Peyer's patch (tissue), 4 donors: ENCODE results near the gene GLIS1.

Experiments used
- CTCF ChIP-seq, 6 experiments: fragments of 450-650 bp in 4 of 6; fragments of 200-600 bp in 2 of 6; sonication (generic) in 1 of 6; IDR thresholded peaks; one replicate each; pipeline ENCODE4 v1.5.1; 2017 to 2019; ENCODE audit warnings: antibody characterized with exemption in 6 of 6, mild to moderate bottlenecking in 3 of 6, moderate library complexity in 1 of 6
- POLR2A ChIP-seq, 2 donors: fragments of 450-650 bp; IDR thresholded peaks; one replicate each; pipeline ENCODE4 v1.5.1; 2017; ENCODE audit warnings: antibody characterized with exemption in 2 of 2, mild to moderate bottlenecking in 2 of 2, moderate library complexity in 2 of 2

GRCh38 chr1:53731043-53731600, 7.8 kb downstream of the GLIS1 start:
- TF ChIP-seq CTCF (IDR thresholded peaks at IDR 0.05), result no peak
- TF ChIP-seq POLR2A (IDR thresholded peaks at IDR 0.05), result no peak
